NK-92 (cell line): ENCODE results near the gene JRKL.
"Not testable (repeated sequence)": the region's sequence is repeated elsewhere in the genome, so short reads cannot be mapped to it uniquely, and the experiment has no call there.

ENCODE experiments used
- DNase-seq: peaks from one replicate; lab custom pipeline; 2025; ENCODE audit not compliant: unreplicated experiment; lab: John Stamatoyannopoulos, UW

Gene JRKL

DNA sequence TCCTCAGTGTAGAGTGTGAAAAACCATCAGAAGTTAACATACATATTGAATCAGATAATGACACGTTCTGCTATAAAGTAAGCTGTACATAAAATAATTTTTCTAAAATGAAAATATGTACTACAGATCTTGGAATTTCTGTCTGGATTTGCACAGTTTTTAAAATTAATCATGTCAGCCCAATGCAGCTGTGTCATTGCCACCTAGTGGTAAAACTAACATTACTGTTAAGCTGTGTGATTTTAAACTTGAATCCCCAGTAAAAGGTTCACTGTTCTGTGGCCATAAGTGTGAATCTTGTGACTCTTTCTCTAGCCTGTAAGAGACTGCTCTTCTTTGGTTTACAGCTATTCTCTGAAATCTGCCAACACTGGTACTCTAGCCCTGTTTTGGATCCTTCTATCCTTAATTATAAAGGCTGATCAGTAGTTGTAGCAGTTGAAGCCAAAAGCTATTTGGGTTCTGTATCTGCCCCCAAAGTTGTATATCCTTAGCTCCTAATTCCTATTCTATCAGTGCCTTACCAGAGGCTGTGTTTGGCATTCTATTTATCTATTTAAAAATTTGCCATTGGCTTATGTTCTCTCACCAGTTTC lies 4.0 kb downstream of the JRKL start:
- no peak for DNase-seq

DNA sequence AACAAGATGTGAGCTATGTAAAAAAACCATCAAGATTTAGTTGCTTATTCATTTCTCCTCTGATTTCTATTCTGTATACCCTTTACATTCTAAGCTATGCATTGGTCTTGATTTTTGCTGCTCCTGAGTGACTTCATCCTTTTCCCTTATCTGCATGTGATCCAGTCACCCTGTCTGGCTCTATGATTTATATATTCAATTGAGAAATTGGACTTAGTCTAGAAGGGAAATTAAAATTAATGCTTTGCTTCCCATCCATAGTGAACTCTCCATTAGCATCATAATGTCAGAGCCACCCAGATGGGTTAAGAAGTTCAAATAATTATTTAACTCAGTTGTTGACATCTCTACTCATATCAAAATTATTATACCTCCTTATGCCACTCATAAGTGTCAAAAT lies 5.0 kb downstream of the JRKL start:
- no peak for DNase-seq

DNA sequence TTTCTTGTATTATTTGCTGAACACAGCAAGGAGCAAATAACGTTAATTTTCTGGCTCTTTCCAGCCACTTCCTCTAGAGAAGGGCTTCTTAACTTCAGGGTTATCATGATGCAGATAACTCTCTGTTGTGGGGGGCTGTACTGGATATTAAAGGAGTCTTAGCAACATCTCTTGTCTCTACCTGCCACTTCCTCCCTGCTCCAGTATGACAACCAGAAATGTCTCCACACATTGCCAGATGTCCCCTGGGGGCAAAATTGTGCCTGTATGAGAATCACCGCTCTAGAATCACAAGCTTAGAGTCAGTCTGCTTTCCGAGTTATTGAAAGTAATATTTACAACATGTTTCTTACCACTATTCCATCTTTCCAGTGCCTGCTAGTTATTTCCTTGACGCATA lies 6.8 kb downstream of the JRKL start:
- DNase-seq: no peak

DNA sequence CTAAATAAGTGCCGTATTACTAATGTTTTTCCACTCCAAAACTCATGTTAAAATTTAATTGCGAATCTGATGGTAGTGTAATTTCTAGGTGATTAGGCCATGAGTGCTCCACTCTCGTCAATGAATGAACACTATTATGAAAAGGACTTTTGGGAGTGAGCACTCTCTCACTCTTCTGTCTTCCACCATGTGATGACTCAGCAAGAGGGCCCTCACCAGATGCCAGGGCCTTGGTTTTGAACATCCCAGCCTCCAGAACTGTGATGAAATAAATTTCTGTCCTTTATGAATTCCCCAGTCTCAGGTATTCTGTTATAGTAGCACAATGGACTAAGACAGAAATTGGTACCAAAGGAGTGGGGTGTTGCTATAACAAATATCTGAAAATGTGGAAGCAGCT lies 8.1 kb downstream of the JRKL start:
- no peak for DNase-seq

DNA sequence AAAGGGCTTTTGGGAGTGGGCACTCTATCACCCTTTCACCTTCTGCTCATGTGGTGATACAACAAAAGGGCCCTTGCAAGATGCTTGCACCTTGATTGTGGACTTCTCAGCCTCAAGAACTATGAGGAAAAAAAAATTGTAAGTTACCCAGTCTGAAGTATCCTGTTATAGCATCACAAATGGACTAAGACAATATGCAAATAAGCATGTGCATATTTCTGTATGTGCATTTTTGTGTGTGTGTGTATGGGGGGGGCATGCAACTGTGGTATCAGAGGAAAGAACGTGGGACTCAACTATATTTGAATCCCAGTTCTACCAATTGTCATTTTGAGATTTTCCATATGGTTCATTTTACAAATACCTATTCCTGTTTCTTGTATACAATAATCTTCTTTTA lies 10.9 kb downstream of the JRKL start:
- no peak for DNase-seq

DNA sequence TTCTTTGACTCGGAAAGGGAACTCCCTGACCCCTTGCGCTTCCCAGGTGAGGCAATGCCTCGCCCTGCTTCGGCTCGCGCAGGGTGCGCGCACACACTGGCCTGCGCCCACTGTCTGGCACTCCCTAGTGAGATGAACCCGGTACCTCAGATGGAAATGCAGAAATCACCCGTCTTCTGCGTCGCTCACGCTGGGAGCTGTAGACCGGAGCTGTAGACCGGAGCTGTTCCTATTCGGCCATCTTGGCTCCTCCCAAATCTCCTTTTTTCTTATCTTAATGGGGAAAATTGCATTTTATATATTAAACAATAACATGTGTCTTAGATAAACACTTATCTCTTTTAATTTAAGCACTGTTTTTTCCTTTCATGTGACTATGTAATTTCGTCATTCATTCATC lies 21.6 kb downstream of the JRKL start:
- not testable (repeated sequence) for DNase-seq

DNA sequence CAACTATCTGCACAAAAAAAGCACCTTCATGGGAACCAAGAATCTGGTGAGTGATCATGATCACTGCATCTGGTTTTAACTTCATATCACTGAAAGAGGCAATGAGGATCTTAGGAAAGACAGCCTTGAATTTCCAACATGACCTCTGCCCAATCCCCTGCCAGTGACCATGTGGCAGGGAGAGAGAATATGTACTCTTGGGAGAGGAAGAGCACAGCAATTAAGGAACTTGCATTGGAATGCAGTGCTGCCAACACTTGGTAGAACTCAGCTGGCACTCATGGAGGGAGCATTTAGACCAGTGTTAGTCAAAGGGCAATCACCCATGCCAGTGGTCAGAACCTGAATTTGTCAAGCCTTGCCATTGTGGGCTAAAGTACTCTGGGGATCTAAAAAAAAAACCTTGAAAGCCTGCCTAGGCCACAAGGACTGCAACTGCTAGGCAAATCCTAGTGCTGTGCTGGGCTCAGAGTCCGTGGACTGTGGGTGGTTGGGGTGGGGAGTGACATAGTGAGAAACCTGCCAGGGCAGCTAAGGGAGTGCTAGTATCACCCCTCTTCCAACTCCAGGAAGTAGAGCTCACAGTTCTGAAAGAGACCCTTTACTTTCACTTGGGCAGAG lies 23.1 kb downstream of the JRKL start:
- no peak for DNase-seq

DNA sequence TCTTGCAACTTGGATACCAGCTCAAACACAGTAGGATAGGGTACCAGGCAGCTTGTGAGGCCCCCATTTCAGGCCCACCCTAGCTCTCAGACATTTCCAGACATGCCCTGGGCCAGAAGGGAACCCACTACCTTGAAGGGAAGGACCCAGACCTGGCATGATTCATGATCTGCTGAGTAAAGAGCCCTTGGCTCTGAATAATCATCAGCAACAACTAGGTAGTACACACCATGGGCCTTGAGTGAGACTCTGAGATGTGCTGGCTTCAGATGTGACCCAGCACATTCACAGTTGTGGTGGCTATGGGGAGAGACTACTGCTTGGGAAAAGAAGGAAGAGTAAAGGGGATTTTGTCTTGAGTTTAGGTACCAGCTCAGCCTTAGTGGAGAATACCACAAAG lies 23.6 kb downstream of the JRKL start:
- DNase-seq: no peak

DNA sequence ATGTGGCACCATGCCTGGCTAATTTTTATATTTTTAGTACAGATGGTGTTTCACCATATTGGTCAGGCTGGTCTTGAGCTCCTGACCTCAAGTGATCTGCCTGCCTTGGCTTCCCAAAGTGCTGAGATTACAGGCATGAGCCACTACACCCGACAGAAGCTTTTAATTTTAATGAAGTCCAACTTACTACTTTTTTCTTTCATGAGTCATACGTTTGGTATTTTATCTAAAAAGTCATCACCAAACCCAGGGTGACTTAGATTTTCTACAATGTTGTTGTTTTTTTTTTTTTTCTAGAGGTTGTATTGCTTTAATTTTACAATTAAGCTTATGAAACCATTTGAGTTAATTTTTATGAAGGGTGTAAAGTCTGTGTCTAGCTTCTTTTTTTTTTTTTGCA lies 34.9 kb downstream of the JRKL start:
- no peak for DNase-seq

DNA sequence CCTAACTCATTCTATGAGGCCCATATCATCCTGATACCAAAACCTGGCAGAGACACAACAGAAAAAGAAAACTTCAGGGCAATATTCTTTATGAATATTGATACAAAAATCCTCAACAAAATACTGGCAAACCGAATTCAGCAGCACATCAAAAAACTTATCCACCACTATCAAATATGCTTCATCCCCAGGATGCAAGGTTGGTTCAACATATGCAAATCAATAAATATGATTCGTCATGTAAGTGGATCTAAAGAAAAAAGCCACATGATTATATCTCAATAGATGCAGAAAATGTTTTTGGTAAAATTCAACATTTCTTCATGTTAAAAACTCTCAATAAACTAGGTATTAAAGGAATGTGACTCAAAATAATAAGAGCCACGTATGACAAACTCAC lies 40.9 kb downstream of the JRKL start:
- no peak for DNase-seq

DNA sequence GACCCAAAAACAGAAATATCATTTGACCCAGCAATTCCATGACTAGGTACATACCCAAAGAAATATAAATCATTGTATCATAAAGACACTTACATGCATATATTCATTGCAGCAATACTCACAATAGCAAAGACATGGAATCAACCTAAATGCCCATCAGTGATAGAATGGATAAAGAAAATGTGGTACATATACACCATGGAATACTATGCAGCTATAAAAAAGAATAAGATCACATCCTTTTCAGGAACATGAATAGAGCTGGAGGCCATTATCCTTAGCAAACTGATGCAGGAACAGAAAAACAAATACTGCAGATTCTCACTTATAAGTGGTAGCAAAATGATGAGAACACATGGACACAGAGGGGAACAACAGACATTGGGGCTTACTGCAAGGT lies 42.8 kb downstream of the JRKL start:
- DNase-seq: not testable (repeated sequence)
